Eye (tissue), 1 donor: ENCODE data around the gene DDX11.
"Not testable (repeated sequence)": the region's sequence is repeated elsewhere in the genome, so short reads cannot be mapped to it uniquely, and the experiment has no call there.

Experiments used
- DNase-seq: peaks from one replicate; pipeline ENCODE4 v3.0.0-alpha.2; 2015

The DDX11 gene

GRCh38 chr12:31070971-31071740, 2.5 kb upstream of the DDX11 start:
- DNase-seq, result not testable (repeated sequence)

GRCh38 chr12:31072962-31073361, 698 bp upstream of the DDX11 start:
- peak; percentile 4 for DNase-seq

GRCh38 chr12:31074333-31074874, 744 bp downstream of the DDX11 start:
- not testable (repeated sequence) for DNase-seq

- not testable (repeated sequence) for DNase-seq
Measured at GRCh38 chr12:31076150-31076549, 2.5 kb downstream of the DDX11 start.

GRCh38 chr12:31077095-31077494, 3.4 kb downstream of the DDX11 start:
- DNase-seq, result not testable (repeated sequence)

GRCh38 chr12:31077998-31078397, 4.3 kb downstream of the DDX11 start:
- DNase-seq, result not testable (repeated sequence)

- not testable (repeated sequence) for DNase-seq
Measured at GRCh38 chr12:31079421-31079820, 5.8 kb downstream of the DDX11 start.

- not testable (repeated sequence) for DNase-seq
Measured at GRCh38 chr12:31080221-31080620, 6.6 kb downstream of the DDX11 start.

GRCh38 chr12:31081274-31081673, 7.6 kb downstream of the DDX11 start:
- not testable (repeated sequence) for DNase-seq

GRCh38 chr12:31084241-31084640, 10.6 kb downstream of the DDX11 start:
- DNase-seq, result not testable (repeated sequence)

- DNase-seq, result not testable (repeated sequence)
Measured at GRCh38 chr12:31086032-31086431, 12.4 kb downstream of the DDX11 start.

- not testable (repeated sequence) for DNase-seq
Measured at GRCh38 chr12:31087486-31087885, 13.8 kb downstream of the DDX11 start.

- DNase-seq, result not testable (repeated sequence)
Measured at GRCh38 chr12:31087956-31088355, 14.3 kb downstream of the DDX11 start.

- no peak for DNase-seq
Measured at GRCh38 chr12:31089072-31089471, 15.4 kb downstream of the DDX11 start.

- DNase-seq, result not testable (repeated sequence)
Measured at GRCh38 chr12:31091629-31092028, 18.0 kb downstream of the DDX11 start.

GRCh38 chr12:31092718-31093117, 19.1 kb downstream of the DDX11 start:
- not testable (repeated sequence) for DNase-seq

- DNase-seq, result not testable (repeated sequence)
Measured at GRCh38 chr12:31095080-31095860, 21.6 kb downstream of the DDX11 start.

- DNase-seq, result not testable (repeated sequence)
Measured at GRCh38 chr12:31096251-31097065, 22.8 kb downstream of the DDX11 start.

GRCh38 chr12:31097819-31098218, 24.2 kb downstream of the DDX11 start:
- DNase-seq, result not testable (repeated sequence)

- not testable (repeated sequence) for DNase-seq
Measured at GRCh38 chr12:31098363-31098762, 24.7 kb downstream of the DDX11 start.

GRCh38 chr12:31098771-31099170, 25.1 kb downstream of the DDX11 start:
- not testable (repeated sequence) for DNase-seq

GRCh38 chr12:31099434-31099833, 25.8 kb downstream of the DDX11 start:
- DNase-seq, result not testable (repeated sequence)
